Measurements from ENCODE around the gene SMIM15. TPM values are rescaled to one million over a fixed set of nuclear protein-coding genes. Genes with fewer than 3 reads are reported as not detected.

Gene SMIM15
- total and polyA plus RNA-seq, 7 donors: 7.0 to 48.7 (median 16.2) TPM

GRCh38 chr5:61130289-61130688 is 32.0 kb downstream of the SMIM15 start:
- Histone ChIP-seq H3K9me3 (no peaks in the 10 kb centered on the region), H3K36me3 (ENCODE audit: insufficient read depth in 1 of 2, low read depth in 1 of 2) (no peaks in the 10 kb centered on the region), H3K27ac (no peak overlapping the region), H3K4me3 (no peak overlapping the region), H3K4me1 (no peaks in the 10 kb centered on the region), H3K27me3 (ENCODE audit: insufficient read depth in 3 of 3, low read length in 2 of 3) (no peaks in the 10 kb centered on the region)
- WGBS, 3 donors: 89 to 92% (median 90%) methylated on average over 2 of the region's 2 CpGs
- no peak for DNase-seq
- intact Hi-C loops (cut with DNase I): no loop called here
- no peak for TF ChIP-seq CTCF (IDR thresholded peaks at IDR 0.05)
- ATAC-seq: no peak

GRCh38 chr5:61123145-61123544 is 39.1 kb downstream of the SMIM15 start:
- Histone ChIP-seq H3K36me3 (ENCODE audit: insufficient read depth in 1 of 2, low read depth in 1 of 2) (no peaks in the 10 kb centered on the region), H3K27me3 (ENCODE audit: insufficient read depth in 3 of 3, low read length in 2 of 3) (no peaks in the 10 kb centered on the region), H3K9me3 (no peaks in the 10 kb centered on the region), H3K4me3 (no peak overlapping the region), H3K4me1 (no peaks in the 10 kb centered on the region), H3K27ac (no peak overlapping the region)
- no peak for DNase-seq
- ATAC-seq: no peak
- TF ChIP-seq CTCF (IDR thresholded peaks at IDR 0.05): no peak
- WGBS, 3 donors: 92 to 97% (median 96%) methylated on average over 4 of the region's 4 CpGs
- intact Hi-C loops (cut with DNase I): no loop called here

- intact Hi-C loops (cut with DNase I): no loop called here
- no peak for TF ChIP-seq CTCF (IDR thresholded peaks at IDR 0.05)
- 60 to 94% (median 65%) methylated on average over 1 of the region's 1 CpG for WGBS, 3 donors
Measured at GRCh38 chr5:61120534-61120933, 41.7 kb downstream of the SMIM15 start.

GRCh38 chr5:61119066-61119465 is 43.2 kb downstream of the SMIM15 start:
- Histone ChIP-seq H3K36me3 (ENCODE audit: insufficient read depth in 1 of 2, low read depth in 1 of 2) (no peaks in the 10 kb centered on the region), H3K4me1 (no peaks in the 10 kb centered on the region), H3K27ac (no peak overlapping the region), H3K9me3 (no peaks in the 10 kb centered on the region), H3K4me3 (no peak overlapping the region), H3K27me3 (ENCODE audit: insufficient read depth in 3 of 3, low read length in 2 of 3) (no peaks in the 10 kb centered on the region)
- TF ChIP-seq CTCF (IDR thresholded peaks at IDR 0.05): no peak
- intact Hi-C loops (cut with DNase I): no loop called here
- DNase-seq (no peak), ATAC-seq (no peak)
- WGBS, 3 donors: 95 to 100% (median 96%) methylated on average over 1 of the region's 1 CpG

More at GRCh38 chr5:61120534-61120933, 41.7 kb downstream of the SMIM15 start:
- no peaks in the 10 kb centered on the region for H3K9me3 ChIP-seq
- no peaks in the 10 kb centered on the region for H3K27me3 ChIP-seq (ENCODE audit: insufficient read depth in 3 of 3, low read length in 2 of 3)
- H3K36me3 ChIP-seq (ENCODE audit: insufficient read depth in 1 of 2, low read depth in 1 of 2): no peaks in the 10 kb centered on the region
- H3K4me3 ChIP-seq: no peak overlapping the region
- ATAC-seq: no peak
- H3K27ac ChIP-seq: no peak overlapping the region
- DNase-seq: no peak
- H3K4me1 ChIP-seq: no peaks in the 10 kb centered on the region

GRCh38 chr5:61115968-61116367 is 46.3 kb downstream of the SMIM15 start:
- H3K4me3 ChIP-seq: no peak overlapping the region
- no peak for ATAC-seq
- 96 to 99% (median 98%) methylated on average over 3 of the region's 3 CpGs for WGBS, 3 donors
- TF ChIP-seq CTCF (IDR thresholded peaks at IDR 0.05): no peak
- no peak overlapping the region for H3K27ac ChIP-seq
- H3K36me3 ChIP-seq (ENCODE audit: insufficient read depth in 1 of 2, low read depth in 1 of 2): no peaks in the 10 kb centered on the region
- no peak for DNase-seq
- H3K9me3 ChIP-seq: no peaks in the 10 kb centered on the region
- H3K4me1 ChIP-seq: no peaks in the 10 kb centered on the region
- intact Hi-C loops (cut with DNase I): no loop called here
- no peaks in the 10 kb centered on the region for H3K27me3 ChIP-seq (ENCODE audit: insufficient read depth in 3 of 3, low read length in 2 of 3)
